DMS153 (cell line): ENCODE results near the gene KRTAP1-1.
"Not testable (repeated sequence)": the region's sequence is repeated elsewhere in the genome, so short reads cannot be mapped to it uniquely, and the experiment has no call there.

Experiments used
- DNase-seq: peaks from one replicate; lab custom pipeline; 2025; lab: John Stamatoyannopoulos, UW

The KRTAP1-1 gene

GRCh38 chr17:41012326-41013120 is 28.7 kb downstream of the KRTAP1-1 start:
- no peak for DNase-seq

DNA sequence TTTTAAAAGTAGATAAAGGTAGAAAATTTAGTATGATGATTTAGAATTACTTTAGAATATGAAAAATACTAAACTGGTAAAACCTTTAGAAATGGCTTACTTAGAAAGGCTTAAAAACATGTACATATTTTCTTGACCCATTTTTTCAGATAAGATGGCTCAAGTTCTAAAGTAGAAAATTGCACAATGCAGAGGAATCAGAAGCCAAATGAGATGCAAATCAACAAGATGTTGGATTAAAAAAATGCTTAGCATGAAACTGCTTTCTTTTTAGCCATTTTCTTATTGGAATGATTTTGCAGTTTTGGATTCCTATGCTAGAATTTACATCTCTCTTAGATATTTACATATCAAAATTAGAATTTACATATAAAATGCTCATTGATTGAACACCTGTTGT is 30.8 kb downstream of the KRTAP1-1 start:
- no peak for DNase-seq

DNA sequence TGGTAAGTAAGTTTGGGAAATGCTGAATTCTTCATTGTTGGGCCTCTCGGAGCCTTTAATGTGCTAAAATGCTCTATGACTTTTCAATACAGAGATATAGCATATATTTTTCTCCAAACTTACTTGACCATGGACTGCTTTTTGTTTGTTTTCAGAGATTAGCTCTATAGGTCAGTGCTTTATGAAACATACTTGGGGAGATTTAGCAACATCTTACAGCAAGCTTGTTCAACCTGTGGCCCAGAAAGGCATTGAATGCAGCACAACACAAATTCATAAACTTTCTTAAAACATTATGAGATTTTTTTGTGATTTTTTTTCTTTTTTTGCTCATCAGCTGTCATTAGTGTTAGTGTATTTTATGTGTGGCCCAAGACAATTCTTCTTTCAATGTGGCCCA is 31.3 kb downstream of the KRTAP1-1 start:
- DNase-seq, result no peak

- DNase-seq, result no peak
Measured at GRCh38 chr17:41009301-41009760, 31.9 kb downstream of the KRTAP1-1 start.

- peak; percentile 33 for DNase-seq
Measured at GRCh38 chr17:41008811-41009210, 32.4 kb downstream of the KRTAP1-1 start, which contains the start of gene KRTAP3-1. KRTAP3-1 (minus strand) TSS chr17:41009128; CDS start chr17:41009074, 54 bp downstream.

GRCh38 chr17:41004397-41004796 is 36.9 kb downstream of the KRTAP1-1 start:
- DNase-seq, result peak; percentile 44

GRCh38 chr17:41003926-41004325 is 37.3 kb downstream of the KRTAP1-1 start:
- DNase-seq, result no peak

DNA sequence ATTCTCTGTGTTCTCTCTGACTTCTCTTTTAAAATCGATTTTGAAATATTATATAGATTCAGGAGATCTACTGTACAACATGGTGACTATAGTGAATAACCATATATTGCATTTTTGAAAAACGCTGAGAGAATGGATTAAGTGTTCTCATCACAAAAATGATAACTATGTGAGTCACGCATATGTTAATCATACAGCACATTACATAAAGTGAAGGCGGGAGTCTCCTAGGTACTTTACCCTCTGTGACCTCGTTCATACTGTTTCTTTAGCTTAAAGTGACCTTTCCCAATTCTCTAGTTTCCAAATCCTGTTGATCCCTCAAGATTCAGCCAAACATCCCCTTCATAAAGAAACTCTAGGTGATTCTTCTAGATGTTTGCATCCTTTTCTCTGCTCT is 38.4 kb downstream of the KRTAP1-1 start:
- DNase-seq, result no peak

GRCh38 chr17:41001795-41002194 is 39.5 kb downstream of the KRTAP1-1 start:
- DNase-seq, result no peak

- DNase-seq, result not testable (repeated sequence)
Measured at GRCh38 chr17:40999563-40999962, 41.7 kb downstream of the KRTAP1-1 start, which contains the start of gene KRTAP3-2. KRTAP3-2 (minus strand) TSS chr17:40999906; CDS start chr17:40999853, 53 bp downstream.

- DNase-seq, result no peak
Measured at GRCh38 chr17:40997361-40997760, 43.9 kb downstream of the KRTAP1-1 start.

- no peak for DNase-seq
Measured at GRCh38 chr17:40996829-40997228, 44.4 kb downstream of the KRTAP1-1 start.

GRCh38 chr17:40995116-40995515 is 46.1 kb downstream of the KRTAP1-1 start:
- DNase-seq, result no peak

GRCh38 chr17:40993839-40994238 is 47.4 kb downstream of the KRTAP1-1 start, which contains the start of gene KRTAP3-3:
KRTAP3-3 (minus strand) TSS chr17:40994164; CDS start chr17:40994097, 67 bp downstream.
- DNase-seq, result peak; percentile 78

DNA sequence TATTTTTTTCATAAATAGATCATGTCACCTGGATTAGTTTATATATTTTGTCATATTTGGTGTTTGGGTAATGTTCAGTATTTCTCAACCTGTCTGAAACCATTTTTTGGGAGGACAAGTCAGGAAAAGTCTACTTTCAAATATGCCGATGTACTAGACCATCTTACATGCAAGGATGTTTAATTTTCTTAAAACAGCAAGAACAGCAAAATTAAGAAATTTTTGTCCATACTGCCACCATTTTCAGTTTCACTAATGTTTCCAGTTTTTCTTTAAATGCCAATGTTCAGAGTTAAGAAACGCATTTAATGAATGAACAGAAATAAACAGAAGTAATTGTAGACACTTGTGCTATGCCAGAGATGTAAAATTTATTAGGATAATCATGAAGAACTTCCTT is 48.2 kb downstream of the KRTAP1-1 start:
- DNase-seq, result no peak

- no peak for DNase-seq
Measured at GRCh38 chr17:40992666-40993065, 48.6 kb downstream of the KRTAP1-1 start.
